ENCODE results near the gene RFNG.

Gene RFNG

DNA sequence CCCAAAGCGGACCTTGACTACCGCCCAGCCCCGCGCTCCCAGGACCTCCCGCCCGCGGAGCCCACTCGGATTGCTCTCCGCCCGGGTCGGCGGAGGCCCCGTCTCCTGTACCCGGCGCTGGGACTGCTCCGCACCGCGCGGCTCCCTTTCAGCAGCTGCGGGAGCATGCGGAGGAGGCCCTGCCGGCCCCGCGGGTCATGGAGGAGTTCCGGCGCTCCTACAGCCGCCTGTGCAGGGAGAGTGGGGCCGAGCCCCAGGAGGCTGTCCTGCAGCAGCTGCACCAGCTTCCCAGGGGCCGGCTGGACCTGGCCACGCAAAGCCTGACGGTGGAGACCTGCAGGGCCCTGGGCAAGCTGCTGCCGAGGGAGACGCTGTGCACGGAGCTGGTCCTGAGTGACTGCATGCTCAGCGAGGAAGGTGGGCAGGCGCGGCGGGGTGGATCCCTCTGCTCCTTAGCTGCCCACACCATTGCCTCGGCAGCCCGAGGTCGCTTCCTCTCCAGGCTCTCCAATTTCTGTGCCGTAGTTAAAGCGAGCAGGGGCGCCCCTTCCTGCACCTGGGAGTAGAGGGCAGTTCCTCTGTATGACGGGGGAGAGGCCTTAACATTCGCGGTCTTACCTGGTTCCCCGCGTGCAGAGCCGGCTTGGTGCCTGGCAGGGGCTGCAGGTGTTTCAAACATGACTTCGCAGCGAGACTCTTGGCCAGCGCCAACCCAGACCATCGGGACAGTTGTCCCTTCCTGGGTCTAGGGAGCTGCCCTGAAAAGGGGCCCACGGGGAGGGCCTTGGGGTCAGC, 28.0 kb downstream of the RFNG start:
- DNase-seq, result peak in 1 of 2 donors; percentile 30

DNA sequence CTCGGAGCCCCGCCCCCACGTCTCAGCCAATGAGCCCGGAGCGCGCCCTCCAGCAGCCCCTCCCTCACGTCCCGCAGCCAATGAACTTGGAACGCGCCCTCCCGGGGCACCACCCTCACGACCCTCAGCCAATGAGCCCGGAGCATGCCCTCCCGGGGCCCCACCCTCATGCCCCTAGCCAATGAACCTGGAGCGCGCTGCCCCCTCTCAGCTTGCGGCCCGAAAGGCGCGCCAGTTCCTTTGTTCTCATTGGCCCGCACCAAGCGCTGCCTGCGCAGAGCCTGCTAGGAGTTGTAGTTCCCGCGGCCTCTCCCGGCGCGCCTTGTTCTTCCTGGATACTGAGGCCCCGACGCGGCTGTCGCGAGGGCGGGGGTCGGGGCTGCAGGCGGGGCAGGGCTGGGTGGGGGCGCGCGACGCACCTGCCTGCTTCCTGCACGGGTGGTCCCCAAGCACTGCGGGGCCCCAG, 28.6 kb downstream of the RFNG start, which contains the start of gene LRRC45:
LRRC45 (plus strand) TSS at position 325 of the 466 bp plus-strand sequence. CDS start 339 bp downstream, outside the sequence.
- DNase-seq, result peak; percentile 99

DNA sequence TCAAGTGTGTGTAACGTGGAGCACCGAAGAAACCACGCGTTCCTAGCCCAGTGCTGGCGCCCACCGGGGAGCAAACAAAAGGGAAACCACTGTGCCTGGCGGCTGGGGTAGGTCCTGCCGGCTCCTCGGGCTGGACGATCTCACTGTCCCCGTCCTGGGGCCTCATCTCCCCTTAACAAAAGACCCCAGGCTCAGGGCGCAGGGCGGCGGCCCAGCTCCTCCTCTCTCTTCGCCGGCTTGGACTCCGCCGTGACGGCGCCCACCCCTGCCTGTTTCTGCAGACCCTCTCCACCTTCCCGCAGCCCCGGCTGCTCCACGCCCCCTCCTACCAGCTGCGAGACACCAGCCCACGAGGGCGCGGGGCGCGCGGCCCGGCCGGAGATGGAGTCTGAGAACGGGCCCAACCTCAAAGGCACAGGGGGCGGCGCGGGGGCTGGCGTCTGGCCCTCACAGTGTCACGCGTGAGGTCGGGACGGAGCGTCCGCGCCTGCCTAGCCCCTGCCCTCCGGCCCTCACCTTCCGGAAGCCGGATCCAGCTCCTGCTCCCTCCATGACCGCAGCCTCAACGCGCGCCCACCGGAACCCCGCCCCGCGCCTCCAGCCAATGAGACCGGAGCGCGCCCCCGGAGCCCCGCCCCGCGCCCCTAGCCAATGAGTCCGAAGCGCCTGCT, 29.2 kb downstream of the RFNG start, which contains the start of gene CENPX:
CENPX (minus strand) TSS at position 569 of the 671 bp plus-strand sequence; CDS start at position 552, 17 bp downstream.
- no peak for DNase-seq

DNA sequence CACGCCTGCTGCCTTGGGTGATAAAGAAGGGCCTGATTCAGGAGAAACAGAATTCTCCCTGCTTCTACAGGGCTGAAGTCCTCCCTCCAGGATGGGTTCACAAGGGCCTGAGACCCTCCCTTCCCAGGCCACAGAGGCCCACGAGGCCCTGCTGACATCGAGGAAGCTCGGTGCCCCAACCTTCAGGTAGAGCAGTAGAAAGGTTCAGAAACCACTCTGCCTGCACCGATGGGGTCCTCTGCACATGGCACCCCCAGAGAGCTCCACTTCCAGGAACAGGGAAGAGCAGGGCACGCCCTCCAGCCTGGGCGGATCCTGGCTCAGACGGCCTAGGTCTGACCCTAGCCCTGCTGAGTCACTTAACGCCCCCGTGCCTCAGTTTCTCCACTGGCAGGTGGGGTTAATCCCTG, 29.7 kb downstream of the RFNG start:
- no peak for DNase-seq

DNA sequence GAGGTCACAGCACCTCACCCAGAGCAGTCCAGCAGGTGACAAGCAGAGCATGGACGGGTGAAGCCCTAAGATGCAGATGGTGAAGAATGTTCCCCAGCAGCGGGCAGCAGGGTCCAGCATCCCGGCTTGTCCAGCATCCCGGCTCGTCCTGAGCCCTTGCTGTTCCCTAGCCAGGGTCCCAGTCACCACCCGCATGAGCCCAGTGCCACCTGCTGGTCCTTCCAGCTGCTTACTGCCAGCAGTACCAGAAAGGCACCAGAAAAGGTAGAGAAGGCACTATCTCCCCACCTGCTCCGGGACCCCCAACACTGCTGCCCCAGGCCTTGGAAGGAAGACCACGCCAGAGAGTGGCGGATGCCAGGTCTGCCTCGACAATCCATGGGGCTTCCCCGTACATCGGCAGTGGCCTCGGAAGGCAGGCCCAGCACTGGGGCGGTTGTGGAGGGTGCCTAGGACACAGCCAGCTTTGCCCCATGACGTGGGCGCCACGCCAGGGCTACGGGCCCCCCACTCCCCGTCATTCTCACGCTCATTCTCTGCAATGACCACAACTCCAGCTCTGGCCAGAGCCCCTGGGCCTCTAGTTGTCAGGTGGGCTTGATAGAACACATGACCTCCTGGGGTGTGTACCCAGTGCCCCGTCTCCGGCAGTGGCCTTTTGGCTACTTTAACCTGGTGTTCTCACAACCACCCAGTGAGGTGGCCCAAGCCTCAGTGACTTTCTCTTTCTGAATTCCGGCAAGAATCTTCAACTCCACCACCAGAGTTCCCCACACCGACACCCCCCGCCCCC, 30.3 kb downstream of the RFNG start:
- DNase-seq, result peak; percentile 42 to 59

DNA sequence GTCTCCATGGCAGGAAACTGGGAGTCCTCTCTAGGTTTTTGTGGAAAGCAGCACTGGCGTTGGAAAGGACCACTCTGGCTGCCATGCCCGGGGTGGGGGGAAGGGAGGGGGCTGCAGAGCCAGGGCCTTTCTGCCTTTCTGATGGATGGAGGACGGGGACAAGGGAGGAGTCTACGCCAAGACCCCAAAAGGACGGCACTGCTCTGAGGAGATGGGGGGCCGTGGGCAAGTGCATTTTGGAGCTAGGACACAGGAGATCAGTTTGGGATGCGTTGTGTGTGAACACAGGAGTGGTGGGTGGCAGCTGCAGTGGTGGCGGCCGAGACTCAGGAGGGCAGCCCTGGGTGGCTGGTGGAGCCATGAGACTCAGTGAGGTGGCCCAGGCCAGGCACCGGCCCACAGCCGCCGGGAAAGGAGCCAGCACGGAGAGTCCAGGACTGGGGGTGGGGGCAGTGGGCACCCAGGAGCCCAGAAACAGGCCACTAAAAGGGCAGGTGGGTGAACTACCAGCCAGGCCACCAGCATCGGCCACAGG, 31.0 kb downstream of the RFNG start:
- no peak for DNase-seq

DNA sequence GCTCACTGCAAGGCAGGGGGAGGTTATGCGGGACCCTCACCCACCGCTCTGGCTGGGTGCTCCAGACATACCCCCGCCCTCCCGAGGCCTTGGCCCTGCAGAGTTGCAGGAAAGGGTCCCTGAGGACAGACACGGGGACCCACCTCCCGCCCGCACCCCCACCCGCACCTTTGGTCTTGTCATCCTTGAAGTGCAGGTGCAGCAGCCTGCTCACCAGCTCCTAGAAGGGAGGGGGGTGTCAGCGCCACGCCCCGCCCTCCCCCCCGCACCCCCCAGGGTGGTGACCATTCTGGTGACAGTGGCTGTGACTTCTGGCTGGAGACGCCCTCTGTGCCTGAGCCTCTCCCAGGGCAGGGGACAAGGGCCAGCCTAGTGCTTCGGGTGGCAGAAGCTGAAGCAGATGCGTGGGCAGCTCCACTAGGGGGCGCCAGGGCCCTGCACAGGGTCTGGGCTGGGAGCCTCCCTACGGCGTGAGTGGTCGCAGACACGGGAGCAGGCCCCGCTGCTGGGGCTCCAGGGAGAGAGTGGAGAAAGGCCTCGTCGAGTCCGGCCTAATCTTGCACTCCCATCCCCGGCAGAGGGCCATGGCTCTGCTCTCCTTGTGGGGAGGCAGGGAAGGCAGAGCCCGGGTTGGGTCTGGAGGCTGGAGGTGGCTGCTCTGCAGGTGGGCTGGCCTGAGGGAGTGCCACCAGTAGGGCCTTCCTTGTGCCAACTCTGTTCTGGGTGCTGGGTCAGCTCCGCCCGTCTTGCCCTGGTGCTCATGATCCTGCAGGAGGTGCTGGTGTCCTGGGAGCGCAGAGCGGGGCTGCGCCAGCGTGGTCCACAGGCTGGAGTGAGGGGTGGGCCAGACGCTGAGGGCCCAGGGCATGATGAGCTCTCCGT, 31.7 kb downstream of the RFNG start:
- DNase-seq, result peak; percentile 22 to 70

DNA sequence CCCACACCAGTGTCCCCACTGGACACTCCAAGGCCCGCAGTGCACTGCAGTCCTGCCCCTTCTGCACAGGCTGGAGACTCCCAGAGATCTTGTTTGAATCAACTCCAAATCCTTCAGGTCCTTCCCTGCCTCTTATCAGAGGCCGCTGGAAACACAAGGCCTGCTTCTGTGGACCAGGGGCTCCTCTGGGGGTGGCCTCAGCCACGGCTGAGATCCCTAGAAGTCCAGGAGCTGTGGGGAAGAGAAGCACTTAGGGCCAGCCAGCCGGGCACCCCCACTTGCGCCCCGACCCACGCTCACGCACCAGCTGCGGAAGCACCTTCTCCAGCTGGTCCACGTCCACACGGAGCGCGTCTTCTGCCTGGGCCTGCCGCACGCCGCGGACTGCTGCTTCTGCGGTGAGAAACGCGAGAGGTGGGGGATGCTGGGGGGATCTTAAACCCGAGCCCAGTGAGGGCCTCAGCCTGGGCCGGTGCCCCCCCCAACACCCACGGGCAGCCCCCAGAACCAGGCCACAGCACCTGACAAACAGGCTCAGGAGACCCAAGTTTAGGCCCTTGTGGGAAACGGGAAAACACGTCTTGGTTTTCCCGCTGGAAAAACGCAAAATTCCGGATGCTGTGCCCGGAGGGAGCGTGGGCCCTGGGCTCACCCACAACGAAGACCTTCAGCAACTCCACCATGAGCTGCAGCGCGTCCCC, 32.5 kb downstream of the RFNG start:
- no peak for DNase-seq

DNA sequence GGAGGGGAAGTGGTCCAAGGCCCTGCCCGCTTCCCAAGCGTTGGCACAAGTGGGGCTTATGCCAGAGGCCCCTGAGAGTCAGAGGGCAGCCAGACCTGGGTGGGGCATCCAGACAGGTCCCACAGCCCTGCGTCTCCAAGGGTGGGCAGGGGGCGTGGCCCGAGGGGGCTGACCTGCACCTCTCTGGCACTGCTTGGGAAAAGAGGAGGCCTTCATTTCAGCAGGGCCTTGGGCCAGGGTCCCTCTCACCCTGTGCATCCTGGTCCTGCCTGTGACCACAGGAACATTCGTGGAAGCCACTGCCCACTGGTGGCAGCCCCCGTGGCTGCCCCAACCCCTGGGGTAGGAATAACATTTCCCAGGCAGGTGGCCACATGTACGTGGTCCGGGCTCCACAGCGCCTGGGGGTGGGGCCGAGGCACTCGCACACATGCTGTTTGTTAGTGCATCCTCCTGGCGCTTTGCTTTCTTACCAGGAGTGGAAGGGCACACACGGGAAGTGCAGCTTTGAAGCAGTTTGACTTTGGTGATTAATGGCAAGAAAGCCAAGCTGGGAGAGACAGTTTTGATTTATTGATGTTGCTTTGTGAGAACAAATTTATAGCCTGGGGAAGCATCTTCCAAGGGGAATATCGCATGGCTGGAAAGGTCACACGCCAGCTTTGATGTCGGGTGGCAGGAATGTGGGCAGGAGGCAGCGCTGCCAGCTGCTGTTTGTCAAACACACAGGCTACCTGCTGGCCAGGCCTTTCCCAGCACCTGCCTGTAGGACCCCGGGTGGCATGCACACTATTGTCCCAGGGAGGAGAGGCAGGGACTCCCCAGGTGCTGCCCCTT, 33.2 kb downstream of the RFNG start:
- DNase-seq, result no peak

DNA sequence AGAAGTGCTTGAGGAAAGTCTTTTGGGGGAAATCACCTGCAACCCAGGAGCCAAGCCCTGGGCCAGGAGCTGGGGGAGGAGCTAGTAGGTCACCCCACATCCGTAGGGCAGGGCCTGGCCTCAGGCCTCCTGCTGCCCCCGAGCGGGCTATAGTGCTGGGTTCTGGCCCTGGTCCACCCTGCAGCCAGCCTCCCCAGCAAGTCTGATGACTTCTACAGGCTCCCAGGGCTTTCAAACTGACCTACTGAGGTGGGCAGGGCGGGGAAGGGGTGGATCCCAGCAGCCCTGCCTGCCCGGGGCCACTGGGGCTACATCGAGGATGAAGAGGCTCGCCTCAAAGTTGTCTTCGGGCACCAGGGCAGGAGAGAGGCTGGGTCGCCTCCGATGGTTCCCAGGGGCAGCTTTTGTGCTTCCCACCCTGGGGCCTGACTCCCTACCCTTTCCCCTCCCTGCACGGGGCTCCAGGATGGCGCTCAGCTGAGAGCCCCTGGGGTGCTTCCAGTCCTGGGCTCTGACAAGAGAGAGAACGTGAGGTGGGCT, 33.9 kb downstream of the RFNG start:
- DNase-seq, result no peak

DNA sequence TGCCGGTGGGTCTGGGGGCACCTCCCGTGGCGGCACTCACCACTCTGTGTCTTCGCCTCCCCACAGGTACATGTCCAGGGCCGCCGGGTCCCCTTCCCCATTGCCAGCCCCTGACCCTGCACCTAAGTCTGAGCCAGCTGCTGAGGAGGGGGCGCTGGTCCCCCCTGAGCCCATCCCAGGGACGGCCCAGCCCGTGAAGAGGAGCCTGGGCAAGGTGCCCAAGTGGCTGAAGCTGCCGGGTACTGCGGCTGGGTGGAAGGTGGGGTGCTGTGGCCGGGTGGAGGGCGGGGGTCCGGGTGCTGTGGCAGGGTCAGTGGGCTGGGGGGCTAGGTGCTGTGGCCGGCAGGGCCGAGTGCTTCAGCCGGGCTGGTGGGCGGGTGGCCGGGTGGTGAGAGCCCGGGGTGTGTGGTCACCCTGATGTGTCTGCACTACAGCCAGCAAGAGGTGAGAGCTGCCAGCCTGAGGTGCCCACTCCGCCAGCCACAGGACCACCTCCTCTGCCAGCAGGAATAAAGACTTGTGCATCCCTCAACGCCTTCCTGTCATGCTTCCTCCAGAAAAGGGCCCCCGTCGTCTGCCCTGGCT, 34.6 kb downstream of the RFNG start:
- DNase-seq, result no peak

DNA sequence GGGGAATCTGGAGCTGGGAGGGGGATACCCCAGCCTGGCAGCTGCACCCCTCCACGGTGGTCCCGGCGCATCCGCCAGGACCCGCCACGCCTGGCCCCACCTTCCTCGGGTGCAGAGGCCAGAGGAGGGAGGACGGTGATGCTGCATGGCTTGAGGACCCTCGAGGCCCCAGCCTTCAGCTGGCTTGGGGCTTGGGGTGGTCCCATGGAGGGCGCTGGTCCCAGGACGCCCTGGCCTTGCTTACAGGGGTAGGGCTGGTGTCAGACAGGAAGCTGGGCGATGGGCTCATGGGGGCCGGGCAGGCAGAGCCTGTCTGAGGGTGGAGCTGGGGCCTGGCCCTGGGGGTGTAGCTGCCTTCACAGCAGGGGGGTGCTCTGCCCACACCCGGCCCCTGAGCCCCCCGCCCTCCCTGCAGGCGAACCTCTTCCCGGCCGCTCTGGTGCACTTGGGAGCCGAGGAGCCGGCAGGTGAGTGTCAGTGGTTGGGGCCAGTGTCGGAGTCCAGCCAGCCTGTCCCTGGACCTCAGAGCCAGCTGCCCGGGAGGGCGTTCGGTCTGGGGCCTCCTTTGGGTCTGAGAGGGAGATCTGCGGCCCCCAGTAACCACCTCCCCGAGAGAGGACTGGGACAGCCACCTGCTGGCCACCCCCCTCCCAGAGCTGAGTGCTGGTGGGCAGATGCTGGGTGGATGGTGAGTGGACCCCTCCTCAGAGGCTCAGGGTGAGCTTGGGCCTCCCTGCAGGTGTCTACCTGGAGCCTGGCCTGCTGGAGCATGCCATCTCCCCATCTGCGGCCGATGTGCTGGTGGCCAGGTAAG, 35.3 kb downstream of the RFNG start:
- DNase-seq, result no peak

DNA sequence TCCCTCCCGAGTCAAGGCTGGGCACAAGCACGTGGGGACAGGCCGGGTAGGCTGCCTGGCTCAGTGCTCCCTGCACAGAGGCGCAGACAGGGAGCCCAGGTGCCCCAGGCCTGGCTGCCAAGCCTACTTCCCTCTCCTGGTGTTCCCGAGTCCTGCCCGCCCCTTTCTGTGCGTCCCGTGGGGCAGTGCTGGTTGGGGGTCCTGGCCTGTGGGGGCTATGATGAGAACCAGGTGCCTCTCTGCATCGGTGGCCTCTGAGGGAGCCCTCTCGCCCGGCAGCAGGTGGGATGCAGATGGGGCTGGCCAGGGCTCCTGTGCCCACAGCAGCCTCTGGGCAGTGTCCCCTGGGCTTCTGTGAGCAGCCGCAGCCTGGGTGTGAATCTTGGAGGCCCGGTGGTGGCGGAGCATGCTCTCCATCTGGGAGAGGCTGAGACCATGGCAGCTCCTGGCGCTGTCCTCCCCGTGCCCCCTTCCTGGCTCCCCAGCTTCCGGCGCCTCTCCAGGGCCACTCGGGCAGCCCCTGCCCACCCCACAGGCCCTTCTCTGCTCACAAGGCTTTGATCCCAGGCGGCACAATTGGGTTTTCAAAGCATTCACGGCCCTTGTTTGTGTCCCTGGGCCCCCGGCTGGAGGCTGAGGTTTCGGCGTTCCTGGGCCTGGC, 36.2 kb downstream of the RFNG start:
- no peak for DNase-seq

DNA sequence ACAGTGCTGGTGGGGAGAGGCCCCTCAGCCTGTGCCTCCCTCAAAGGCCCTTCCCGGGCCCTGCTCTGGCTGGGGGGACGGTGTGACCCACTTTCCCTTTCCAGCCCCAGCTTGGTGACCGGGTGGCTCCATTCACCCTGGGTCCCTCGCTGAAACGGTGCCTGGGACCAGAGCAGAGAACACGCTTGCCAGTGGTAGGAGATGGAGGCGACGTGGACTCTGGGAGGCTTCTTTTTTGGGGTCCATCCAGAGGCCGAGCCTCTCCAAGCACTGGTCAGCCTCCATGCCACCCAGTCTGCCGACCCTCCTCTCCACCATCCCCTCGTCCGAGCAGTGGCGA, 36.7 kb downstream of the RFNG start:
- DNase-seq, result no peak

DNA sequence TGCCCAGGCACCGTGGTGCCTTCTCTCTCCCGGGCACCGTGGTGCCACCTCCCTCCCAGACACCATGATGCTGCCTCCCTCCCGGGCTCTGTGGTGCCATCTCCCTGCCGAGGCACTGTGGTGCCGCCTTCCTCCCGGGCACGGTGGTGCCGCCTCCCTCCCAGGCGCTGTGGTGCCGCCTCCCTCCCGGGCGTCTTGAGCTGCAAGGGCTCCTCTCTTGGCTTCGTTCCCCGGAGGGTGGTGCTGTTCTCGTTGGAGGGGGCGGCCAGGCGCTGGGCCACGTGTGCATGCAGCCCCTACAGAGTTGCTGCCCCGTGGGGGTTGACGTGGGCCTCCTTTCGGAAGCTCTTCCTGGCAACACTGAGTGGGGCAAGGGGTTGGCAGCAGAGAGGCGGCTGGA, 37.2 kb downstream of the RFNG start:
- no peak for DNase-seq

DNA sequence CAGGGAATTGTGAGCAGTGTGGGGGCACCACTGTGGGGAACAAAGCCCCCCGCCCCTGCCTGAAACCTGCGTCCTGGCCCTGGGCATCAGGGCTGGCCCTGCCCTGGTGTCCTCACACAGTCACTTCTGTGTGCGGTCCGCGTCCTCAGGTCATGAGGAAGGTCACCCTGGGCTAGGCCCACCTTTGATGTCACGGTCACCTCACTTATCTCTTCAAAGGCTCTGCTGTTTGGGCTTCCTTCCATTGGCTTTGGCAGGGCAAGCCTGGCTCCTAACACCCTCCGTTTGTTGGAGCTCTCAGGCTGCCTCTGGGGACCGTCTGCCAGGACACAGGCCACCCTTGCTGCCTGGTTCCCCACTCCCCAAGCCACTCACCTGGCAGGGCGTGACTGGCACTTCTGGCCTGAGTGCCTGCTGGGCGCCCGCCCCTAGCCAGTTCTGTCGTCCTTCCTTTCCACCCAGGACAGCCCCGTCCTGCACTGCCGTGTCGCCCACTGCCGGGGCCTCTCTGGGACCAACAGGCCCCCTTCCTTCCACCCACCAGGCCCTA, 37.8 kb downstream of the RFNG start:
- DNase-seq, result no peak

DNA sequence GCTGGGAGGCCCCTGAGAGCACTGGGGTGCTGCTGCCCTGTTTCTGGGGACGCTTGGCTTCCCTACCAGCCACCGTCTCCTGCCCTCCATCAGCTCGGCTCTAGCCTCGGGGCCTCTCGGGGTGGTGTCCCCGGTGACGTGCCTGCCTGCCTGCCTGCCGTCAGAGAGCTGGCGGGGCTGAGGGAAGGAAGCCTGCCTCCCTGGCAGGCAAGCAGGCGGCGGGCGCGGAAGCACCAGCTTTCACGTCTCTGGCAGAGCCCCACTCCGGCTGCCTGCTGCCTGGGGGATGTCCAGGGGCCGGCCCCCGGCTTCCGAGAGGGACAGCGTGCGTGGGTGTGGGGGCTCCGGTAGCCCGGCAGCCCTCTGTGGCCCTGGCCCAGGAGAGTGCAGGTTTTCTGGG, 38.3 kb downstream of the RFNG start:
- no peak for DNase-seq

Measured in inflammatory macrophage treated with lipopolysaccharide for 1 hour (primary cell).